Activated naive CD8-positive, alpha-beta T cell treated with anti-CD3 and anti-CD28 coated beads for 36 hours (primary cell): ENCODE data around the gene EFNA4. TPM values are rescaled to one million over a fixed set of nuclear protein-coding genes. Genes with fewer than 3 reads are reported as not detected.

Experiments used
- DNase-seq: peaks from one replicate; pipeline ENCODE4 v3.0.0; 2021
- H3K27ac Mint-ChIP-seq: one replicate; pipeline ENCODE4 v1.8.0; 2022; ENCODE audit warnings: mild to moderate bottlenecking, moderate library complexity, mixed read lengths
- H3K27me3 Mint-ChIP-seq: one replicate; pipeline ENCODE4 v1.8.0; 2022; ENCODE audit warnings: mild to moderate bottlenecking, mixed read lengths
- H3K36me3 Mint-ChIP-seq: one replicate; pipeline ENCODE4 v1.8.0; 2021; ENCODE audit warnings: mild to moderate bottlenecking, mixed read lengths
- H3K4me1 Mint-ChIP-seq: one replicate; pipeline ENCODE4 v1.8.0; 2021; ENCODE audit warnings: mixed read lengths
- H3K4me3 Mint-ChIP-seq: one replicate; pipeline ENCODE4 v1.8.0; 2022; ENCODE audit warnings: mild to moderate bottlenecking, moderate library complexity, mixed read lengths
- H3K9me3 Mint-ChIP-seq: one replicate; pipeline ENCODE4 v1.8.0; 2022; ENCODE audit warnings: mixed read lengths
- total RNA-seq, 2 experiments: library from RNA; stranded (reverse); gene quantifications; one replicate each; pipeline ENCODE4 v1.2.3, GENCODE V29; 2021

EFNA4 gene
- total RNA-seq, 2 experiments from 2014 or later, result 2.1 to 2.5 TPM

DNA sequence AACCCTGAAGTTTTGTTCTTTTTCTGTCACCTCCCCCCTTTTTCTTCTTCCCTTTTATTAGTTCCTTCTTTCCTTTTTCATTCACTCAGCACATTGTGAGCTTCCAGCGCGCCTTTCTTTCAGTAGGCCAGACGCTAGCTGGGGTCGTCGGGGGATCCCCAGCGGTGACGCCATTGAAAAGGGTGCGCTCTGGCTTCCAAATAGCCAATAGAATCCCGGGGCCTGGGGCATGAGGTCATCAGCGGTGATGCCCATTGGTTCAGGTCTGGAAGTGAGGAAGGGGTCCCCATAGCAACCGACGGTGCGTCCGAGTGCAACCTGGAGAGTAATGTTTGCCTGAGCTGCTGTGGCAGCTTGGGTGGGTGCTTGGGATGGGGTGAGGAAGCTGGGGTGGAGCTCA, 8.2 kb downstream of the EFNA4 start:
- peaks cover 10% of the 10 kb centered on the region for H3K4me1 Mint-ChIP-seq
- peak overlapping the region; percentile 35 for H3K27ac Mint-ChIP-seq

DNA sequence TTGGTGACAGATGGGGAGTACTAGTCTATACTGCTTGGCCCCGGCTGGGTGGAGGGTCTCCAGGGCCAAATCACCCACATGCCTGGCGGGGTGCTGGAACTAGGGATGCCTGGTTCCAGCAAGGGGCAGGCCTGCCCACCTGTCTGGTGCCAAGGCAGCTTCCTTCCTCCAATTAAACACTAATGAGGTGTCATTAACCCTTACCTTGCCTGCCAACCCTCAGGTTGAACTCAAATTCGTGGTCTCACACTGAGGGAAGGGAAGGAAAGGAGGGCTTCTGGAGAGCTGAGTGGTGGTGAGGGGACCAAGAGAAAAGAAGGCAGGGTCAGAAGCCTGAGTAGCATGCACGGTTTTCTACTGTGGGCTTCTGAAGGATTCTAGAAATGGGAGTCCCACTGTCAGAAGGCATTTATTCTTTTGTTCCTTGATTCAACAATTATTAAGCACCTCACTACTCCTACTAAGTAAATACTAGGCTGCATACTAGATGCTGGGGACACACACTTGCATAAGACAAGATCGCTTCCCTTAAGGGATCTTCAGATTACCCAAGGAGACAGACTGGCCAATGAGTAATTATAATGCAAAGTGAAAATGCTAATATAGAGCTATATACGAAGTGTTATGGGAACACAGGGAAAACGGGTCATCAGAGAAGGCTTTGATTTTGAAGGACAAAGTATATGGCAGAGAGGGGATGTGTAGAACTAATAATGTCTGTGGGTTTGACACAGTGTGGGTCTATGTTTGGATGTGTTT, 9.2 kb downstream of the EFNA4 start:
- Mint-ChIP-seq H3K36me3 (no peaks in the 10 kb centered on the region), H3K27ac (no peak overlapping the region), H3K4me1 (peaks cover 10% of the 10 kb centered on the region), H3K9me3 (no peaks in the 10 kb centered on the region), H3K4me3 (no peak overlapping the region), H3K27me3 (no peaks in the 10 kb centered on the region)
- no peak for DNase-seq

More for the DNA sequence above, 8.2 kb downstream of the EFNA4 start:
- H3K36me3 Mint-ChIP-seq, result no peaks in the 10 kb centered on the region
- H3K4me3 Mint-ChIP-seq, result no peak overlapping the region
- no peak for DNase-seq
- no peaks in the 10 kb centered on the region for H3K9me3 Mint-ChIP-seq
- H3K27me3 Mint-ChIP-seq, result no peaks in the 10 kb centered on the region

- H3K4me1 Mint-ChIP-seq, result peaks cover 10% of the 10 kb centered on the region
- DNase-seq, result no peak
- H3K4me3 Mint-ChIP-seq, result no peak overlapping the region
- H3K36me3 Mint-ChIP-seq, result no peaks in the 10 kb centered on the region
- no peaks in the 10 kb centered on the region for H3K27me3 Mint-ChIP-seq
- no peak overlapping the region for H3K27ac Mint-ChIP-seq
- H3K9me3 Mint-ChIP-seq, result no peaks in the 10 kb centered on the region
Observed at GRCh38 chr1:155073377-155074242, 10.1 kb downstream of the EFNA4 start.

DNA sequence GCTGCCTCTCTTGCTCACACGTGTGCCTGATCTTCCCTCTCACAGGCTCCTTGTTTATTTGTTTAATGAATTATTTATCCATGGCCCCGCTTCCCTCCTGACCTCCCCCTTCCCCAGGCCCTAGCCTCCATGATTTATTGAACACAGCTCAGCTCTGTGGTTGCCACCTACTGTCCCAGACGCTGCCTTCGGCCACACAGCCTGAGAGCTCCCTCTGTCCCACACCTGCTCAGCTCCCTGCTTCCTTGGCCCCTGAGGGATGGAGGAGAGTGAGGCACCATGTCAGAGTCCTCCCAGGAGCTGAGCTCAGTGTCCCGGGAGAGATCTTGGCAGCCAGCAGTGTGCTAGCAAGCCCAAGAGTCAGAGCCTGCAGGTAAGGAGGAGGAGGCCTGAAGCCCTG, 12.0 kb downstream of the EFNA4 start:
- Mint-ChIP-seq H3K27ac (no peak overlapping the region), H3K4me1 (peaks cover 13% of the 10 kb centered on the region)
- DNase-seq, result no peak

GRCh38 chr1:155076371-155076770, 12.8 kb downstream of the EFNA4 start:
- no peak overlapping the region for H3K27ac Mint-ChIP-seq
- H3K36me3 Mint-ChIP-seq, result no peaks in the 10 kb centered on the region
- no peak overlapping the region for H3K4me3 Mint-ChIP-seq
- no peak for DNase-seq
- peaks cover 15% of the 10 kb centered on the region for H3K4me1 Mint-ChIP-seq
- peaks cover 23% of the 10 kb centered on the region for H3K27me3 Mint-ChIP-seq
- H3K9me3 Mint-ChIP-seq, result no peaks in the 10 kb centered on the region

More for the DNA sequence above, 12.0 kb downstream of the EFNA4 start:
- Mint-ChIP-seq H3K4me3 (no peak overlapping the region), H3K27me3 (peaks cover 17% of the 10 kb centered on the region), H3K36me3 (no peaks in the 10 kb centered on the region), H3K9me3 (no peaks in the 10 kb centered on the region)

GRCh38 chr1:155077346-155077745, 13.8 kb downstream of the EFNA4 start:
- DNase-seq, result no peak
- H3K4me1 Mint-ChIP-seq, result peaks cover 21% of the 10 kb centered on the region
- H3K9me3 Mint-ChIP-seq, result no peaks in the 10 kb centered on the region
- H3K4me3 Mint-ChIP-seq, result no peak overlapping the region
- H3K27me3 Mint-ChIP-seq, result peaks cover 31% of the 10 kb centered on the region
- no peak overlapping the region for H3K27ac Mint-ChIP-seq
- no peaks in the 10 kb centered on the region for H3K36me3 Mint-ChIP-seq

GRCh38 chr1:155077758-155078445, 14.4 kb downstream of the EFNA4 start:
- H3K4me1 Mint-ChIP-seq, result peaks cover 25% of the 10 kb centered on the region
- H3K36me3 Mint-ChIP-seq, result no peaks in the 10 kb centered on the region
- no peak for DNase-seq
- H3K9me3 Mint-ChIP-seq, result no peaks in the 10 kb centered on the region
- H3K4me3 Mint-ChIP-seq, result no peak overlapping the region
- H3K27ac Mint-ChIP-seq, result no peak overlapping the region
- H3K27me3 Mint-ChIP-seq, result peaks cover 36% of the 10 kb centered on the region

DNA sequence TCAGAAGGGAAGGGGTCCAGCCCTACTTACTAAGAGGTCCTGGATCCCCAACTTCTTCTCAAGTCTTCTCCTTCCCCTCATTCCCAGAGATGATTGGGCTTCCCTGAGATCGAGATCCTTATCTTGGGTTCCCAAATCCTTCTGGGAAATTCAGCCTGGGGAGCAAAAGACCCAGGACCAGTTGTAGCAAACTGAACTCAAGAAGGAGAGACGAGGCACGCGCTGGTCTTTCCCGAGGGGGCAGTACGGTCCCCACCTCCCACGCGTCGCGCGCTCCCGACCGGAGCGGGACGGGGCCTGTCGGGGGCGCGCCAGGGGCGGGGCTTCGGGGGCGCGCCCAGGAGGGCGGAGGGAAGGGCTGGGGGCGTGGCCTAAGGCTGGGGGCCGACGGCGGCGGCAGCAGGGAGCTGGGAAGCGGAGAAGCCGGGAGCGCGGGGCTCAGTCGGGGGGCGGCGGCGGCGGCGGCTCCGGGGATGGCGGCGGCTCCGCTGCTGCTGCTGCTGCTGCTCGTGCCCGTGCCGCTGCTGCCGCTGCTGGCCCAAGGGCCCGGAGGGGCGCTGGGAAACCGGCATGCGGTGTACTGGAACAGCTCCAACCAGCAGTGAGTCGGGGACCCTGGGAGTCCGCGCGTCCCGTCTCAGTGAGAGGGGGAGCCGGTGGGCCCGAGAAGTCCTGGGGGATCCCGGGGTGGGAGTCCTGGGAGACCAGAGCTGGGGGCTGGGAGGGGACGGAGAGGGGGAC, 15.1 kb downstream of the EFNA4 start, which contains the start of gene EFNA3:
TSS of gene EFNA3 (plus strand) at position 369 of the 741 bp plus-strand sequence. CDS start at position 474, 105 bp downstream.
- peak; percentile 73 for DNase-seq
- Mint-ChIP-seq H3K4me1 (peaks cover 27% of the 10 kb centered on the region), H3K27me3 (peaks cover 44% of the 10 kb centered on the region), H3K27ac (no peak within 1 kb of the TSS), H3K9me3 (no peaks in the 10 kb centered on the region), H3K4me3 (peak within 1 kb of the TSS; percentile 33), H3K36me3 (no peaks in the 10 kb centered on the region)

- Mint-ChIP-seq H3K4me1 (peaks cover 29% of the 10 kb centered on the region), H3K27ac (no peak overlapping the region), H3K36me3 (no peaks in the 10 kb centered on the region), H3K9me3 (no peaks in the 10 kb centered on the region), H3K27me3 (peaks cover 49% of the 10 kb centered on the region), H3K4me3 (peak overlapping the region; percentile 33)
- no peak for DNase-seq
Observed at GRCh38 chr1:155079210-155079486, 15.6 kb downstream of the EFNA4 start.

GRCh38 chr1:155079487-155080311, 16.2 kb downstream of the EFNA4 start:
- peak overlapping the region; percentile 33 for H3K4me3 Mint-ChIP-seq
- DNase-seq, result no peak
- no peaks in the 10 kb centered on the region for H3K9me3 Mint-ChIP-seq
- no peak overlapping the region for H3K27ac Mint-ChIP-seq
- H3K36me3 Mint-ChIP-seq, result no peaks in the 10 kb centered on the region
- H3K4me1 Mint-ChIP-seq, result peaks cover 30% of the 10 kb centered on the region
- H3K27me3 Mint-ChIP-seq, result peaks cover 54% of the 10 kb centered on the region

GRCh38 chr1:155080312-155081228, 17.0 kb downstream of the EFNA4 start:
- no peaks in the 10 kb centered on the region for H3K36me3 Mint-ChIP-seq
- no peaks in the 10 kb centered on the region for H3K9me3 Mint-ChIP-seq
- H3K4me3 Mint-ChIP-seq, result peak overlapping the region; percentile 23
- H3K27me3 Mint-ChIP-seq, result peaks cover 55% of the 10 kb centered on the region
- H3K27ac Mint-ChIP-seq, result no peak overlapping the region
- DNase-seq, result no peak
- peaks cover 34% of the 10 kb centered on the region for H3K4me1 Mint-ChIP-seq

- Mint-ChIP-seq H3K4me1 (peaks cover 37% of the 10 kb centered on the region), H3K9me3 (no peaks in the 10 kb centered on the region), H3K36me3 (no peaks in the 10 kb centered on the region), H3K4me3 (peak overlapping the region; percentile 57), H3K27me3 (peaks cover 55% of the 10 kb centered on the region), H3K27ac (no peak overlapping the region)
- DNase-seq, result no peak
Observed at GRCh38 chr1:155081472-155082300, 18.1 kb downstream of the EFNA4 start.
